GM19351 (cell line): ENCODE data around the gene RNF223.
A peak's percentile ranks its signal among the peaks of the same experiment; 100 is the strongest.
"Not testable (repeated sequence)": the region's sequence is repeated elsewhere in the genome, so short reads cannot be mapped to it uniquely, and the experiment has no call there.

ENCODE experiments used
- ATAC-seq: cut with Tn5 transposase; IDR thresholded peaks from one replicate; pipeline ENCODE4 v1.9.1; 2021; ENCODE audit warnings: mild to moderate bottlenecking, moderate library complexity; ENCODE audit not compliant: unreplicated experiment

RNF223 gene

GRCh38 chr1:1074631-1075147 is 583 bp upstream of the RNF223 start:
- ATAC-seq, result no peak

- no peak for ATAC-seq
Measured at GRCh38 chr1:1072849-1073742, 1.0 kb downstream of the RNF223 start.

- ATAC-seq, result no peak
Measured at GRCh38 chr1:1072299-1072848, 1.7 kb downstream of the RNF223 start.

GRCh38 chr1:1071486-1072298 is 2.4 kb downstream of the RNF223 start:
- ATAC-seq, result no peak

- no peak for ATAC-seq
Measured at GRCh38 chr1:1069711-1070676, 4.1 kb downstream of the RNF223 start.

GRCh38 chr1:1069056-1069710 is 4.9 kb downstream of the RNF223 start:
- ATAC-seq, result peak; percentile 57

GRCh38 chr1:1068517-1069055 is 5.5 kb downstream of the RNF223 start:
- ATAC-seq, result no peak

GRCh38 chr1:1067860-1068516 is 6.1 kb downstream of the RNF223 start:
- ATAC-seq, result no peak

GRCh38 chr1:1067284-1067859 is 6.7 kb downstream of the RNF223 start:
- ATAC-seq, result no peak

- no peak for ATAC-seq
Measured at GRCh38 chr1:1066403-1067283, 7.5 kb downstream of the RNF223 start.

- ATAC-seq, result not testable (repeated sequence)
Measured at GRCh38 chr1:1065940-1066304, 8.2 kb downstream of the RNF223 start.

- ATAC-seq, result no peak
Measured at GRCh38 chr1:1065265-1065939, 8.7 kb downstream of the RNF223 start.

GRCh38 chr1:1063945-1064831 is 9.9 kb downstream of the RNF223 start:
- ATAC-seq, result peak; percentile 50

GRCh38 chr1:1063261-1063944 is 10.7 kb downstream of the RNF223 start:
- ATAC-seq, result no peak

- ATAC-seq, result no peak
Measured at GRCh38 chr1:1062348-1063163, 11.6 kb downstream of the RNF223 start.
